ENCODE data around the gene TMC8.

TMC8 gene, protein sequence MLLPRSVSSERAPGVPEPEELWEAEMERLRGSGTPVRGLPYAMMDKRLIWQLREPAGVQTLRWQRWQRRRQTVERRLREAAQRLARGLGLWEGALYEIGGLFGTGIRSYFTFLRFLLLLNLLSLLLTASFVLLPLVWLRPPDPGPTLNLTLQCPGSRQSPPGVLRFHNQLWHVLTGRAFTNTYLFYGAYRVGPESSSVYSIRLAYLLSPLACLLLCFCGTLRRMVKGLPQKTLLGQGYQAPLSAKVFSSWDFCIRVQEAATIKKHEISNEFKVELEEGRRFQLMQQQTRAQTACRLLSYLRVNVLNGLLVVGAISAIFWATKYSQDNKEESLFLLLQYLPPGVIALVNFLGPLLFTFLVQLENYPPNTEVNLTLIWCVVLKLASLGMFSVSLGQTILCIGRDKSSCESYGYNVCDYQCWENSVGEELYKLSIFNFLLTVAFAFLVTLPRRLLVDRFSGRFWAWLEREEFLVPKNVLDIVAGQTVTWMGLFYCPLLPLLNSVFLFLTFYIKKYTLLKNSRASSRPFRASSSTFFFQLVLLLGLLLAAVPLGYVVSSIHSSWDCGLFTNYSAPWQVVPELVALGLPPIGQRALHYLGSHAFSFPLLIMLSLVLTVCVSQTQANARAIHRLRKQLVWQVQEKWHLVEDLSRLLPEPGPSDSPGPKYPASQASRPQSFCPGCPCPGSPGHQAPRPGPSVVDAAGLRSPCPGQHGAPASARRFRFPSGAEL

DNA sequence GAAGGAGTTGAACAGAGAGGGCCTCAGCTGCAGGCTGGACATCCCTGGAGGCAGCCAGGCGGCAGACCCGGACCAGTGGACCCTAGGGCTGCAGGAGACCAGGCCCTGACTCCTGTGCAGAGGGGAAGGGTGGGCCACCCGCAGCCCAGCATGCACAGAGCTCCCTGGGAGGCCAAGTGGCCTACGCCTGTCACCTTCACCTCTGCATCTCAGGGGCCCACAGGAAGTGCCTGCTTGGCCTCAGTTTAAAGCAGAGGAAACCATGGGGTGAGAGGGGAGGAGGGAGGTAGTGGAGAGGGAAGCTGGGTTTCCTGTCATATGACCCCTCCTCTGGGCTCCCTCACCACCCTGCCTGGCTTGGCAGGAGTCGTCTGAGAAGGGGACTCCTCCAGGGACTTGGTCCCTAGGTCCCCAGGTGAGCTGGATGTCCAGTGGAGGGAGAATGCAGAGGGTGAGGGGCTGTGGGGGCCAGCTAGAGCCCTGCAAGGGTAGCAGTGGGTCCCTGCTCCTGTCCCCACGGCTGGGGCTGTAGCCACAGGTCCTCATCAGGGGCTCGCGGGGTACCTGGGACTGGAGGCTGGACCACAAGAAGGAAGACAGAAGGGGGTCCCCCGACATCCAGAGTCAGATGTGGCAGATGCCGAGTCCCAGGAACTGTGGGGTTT lies at the start of gene TMC8:
TSS of gene TMC8 (plus strand) at position 335 of the 665 bp plus-strand sequence. CDS start 818 bp downstream, outside the sequence.
- in situ Hi-C loops (cut with MboI; ENCODE audit: low sequenced_read_pairs) = no loop called here

DNA sequence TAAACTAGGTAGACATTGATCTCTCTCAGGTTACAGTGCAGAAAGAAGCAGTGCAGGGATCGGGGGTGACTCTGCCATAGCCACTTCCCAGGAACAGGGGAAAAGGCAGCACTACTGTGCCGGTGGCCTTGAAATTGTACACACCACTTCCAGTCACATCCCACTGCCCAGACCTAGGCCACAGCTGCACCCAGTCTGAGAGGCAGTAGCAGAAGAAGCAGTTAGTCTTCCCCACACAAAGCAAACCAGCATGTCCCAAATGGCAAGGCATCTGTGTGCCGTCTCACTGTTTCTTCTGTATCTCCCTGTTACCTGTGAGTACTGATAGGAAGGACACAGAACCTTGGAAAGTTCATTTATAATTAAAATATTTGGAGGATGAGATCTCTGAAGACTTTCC lies 49.0 kb upstream of the TMC8 start:
- in situ Hi-C loops (cut with MboI; ENCODE audit: low sequenced_read_pairs) = loop anchor here (10.0 kb wide), 1 partner anchor 163 kb away; no protein-coding TSS in a partner anchor

DNA sequence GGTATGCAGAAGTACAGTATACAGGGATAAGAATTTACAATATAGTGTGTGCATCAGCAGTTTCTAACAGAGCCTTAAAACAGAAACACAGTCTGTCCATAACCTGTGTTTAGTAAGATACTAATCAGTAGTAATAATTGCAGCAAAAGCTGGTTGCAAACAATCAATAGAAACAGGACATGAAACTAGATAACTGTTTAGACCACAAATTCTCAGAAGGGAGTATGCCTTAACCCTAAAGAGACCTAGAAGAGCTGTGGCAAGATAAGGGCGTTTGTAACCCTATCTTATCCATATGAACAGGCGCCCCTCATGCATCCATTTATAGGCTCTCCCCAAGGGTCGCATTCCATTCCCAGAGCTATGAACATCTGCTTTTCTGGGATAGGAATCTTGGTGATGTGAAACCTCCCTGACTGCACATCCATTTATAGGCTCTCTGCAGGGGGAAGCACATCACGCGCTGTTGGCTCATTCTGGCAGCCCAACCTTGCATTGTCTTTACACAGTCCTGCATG lies 48.2 kb upstream of the TMC8 start:
- in situ Hi-C loops (cut with MboI; ENCODE audit: low sequenced_read_pairs) = loop anchor here (10.0 kb wide), 1 partner anchor 162 kb away; no protein-coding TSS in a partner anchor

DNA sequence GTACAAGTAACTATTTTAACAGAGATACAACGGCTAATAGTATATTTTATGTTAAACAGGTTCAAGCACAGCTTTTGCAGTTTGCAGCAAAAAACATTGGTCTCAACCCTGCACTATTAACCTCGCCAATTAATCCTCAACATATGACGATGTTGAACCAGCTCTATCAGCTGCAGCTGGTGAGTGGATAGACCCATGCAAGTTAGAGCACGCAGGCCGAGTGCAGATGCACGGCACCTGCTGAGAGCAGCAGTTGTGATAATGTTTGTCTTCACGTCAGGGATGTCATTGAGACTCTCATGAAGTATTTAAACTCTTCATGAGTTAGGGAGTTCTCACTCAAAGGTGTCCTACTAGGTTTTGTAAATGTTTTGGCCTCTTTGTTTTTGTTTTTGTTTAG lies 47.6 kb upstream of the TMC8 start:
- in situ Hi-C loops (cut with MboI; ENCODE audit: low sequenced_read_pairs) = loop anchor here (10.0 kb wide), 1 partner anchor 162 kb away; no protein-coding TSS in a partner anchor

DNA sequence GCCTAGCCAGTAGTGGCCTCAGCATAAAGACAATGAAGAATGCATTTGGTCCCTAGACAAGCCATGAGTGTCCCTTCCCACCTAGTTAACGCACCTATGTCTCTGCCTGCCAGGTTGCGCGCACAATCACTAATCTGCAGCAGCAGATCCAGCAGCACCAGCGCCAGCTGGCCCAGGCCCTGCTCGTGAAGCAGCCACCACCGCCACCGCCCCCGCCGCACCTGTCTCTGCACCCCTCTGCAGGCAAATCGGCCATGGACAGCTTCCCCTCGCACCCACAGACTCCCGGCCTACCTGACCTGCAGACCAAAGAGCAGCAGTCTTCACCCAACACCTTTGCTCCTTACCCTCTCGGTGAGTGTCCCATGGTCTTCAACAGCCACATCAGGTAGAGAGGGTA lies 43.8 kb upstream of the TMC8 start:
- in situ Hi-C loops (cut with MboI; ENCODE audit: low sequenced_read_pairs) = loop anchor here (10.0 kb wide), 1 partner anchor 158 kb away; no protein-coding TSS in a partner anchor

DNA sequence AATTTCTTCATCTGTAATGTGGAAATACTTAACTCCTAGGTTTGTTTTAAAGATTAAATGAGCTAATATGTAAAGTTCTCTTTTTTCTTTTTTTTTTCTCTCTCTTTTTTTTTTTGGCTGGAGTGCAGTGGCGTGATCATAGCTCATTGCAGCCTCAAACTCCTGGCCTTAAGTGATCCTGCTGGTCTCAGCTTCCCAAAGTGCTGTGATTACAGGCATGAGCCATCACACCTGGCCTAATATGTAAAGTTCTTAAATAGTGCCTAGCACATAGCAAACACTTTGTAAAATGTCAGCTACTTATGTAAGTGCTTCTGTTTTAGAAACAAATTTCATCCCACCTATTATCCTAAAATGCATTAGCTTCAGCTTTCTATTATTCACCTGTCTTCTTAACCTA lies 42.0 kb upstream of the TMC8 start:
- in situ Hi-C loops (cut with MboI; ENCODE audit: low sequenced_read_pairs) = loop anchor here (10.0 kb wide), 1 partner anchor 156 kb away; no protein-coding TSS in a partner anchor

DNA sequence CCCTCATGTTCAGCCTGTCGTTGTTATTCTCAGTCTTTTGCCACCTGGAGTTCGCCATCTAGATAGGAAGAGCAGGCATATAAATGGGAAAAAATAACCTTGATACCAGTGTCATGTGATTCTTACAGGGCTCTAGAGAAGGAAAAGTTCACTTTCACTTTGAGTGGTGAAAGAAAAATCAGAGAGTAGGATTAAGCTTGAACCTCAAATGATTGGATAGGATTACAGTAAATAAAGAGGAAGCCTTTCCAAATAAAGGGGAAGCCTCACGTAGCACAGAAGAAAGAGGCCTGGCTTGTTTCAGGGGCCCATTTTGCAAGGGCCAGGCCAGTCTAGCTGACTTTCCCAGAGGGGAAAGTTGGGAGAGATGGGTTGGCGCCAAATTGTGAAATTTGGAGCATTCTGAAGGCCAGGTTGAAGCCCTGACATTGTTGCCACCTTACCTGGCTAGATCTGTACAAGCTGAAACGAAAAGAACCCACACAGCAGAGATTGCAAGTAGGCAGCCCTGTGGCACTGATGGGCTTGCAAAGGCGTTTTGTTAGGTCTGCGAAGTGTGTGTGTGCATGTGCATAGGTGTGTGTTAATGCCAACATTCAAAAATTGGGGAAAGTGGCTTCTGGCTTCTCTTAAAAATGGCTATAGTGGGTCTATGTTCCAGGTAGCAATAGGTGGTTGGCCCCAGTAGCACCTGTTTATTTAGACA lies 40.8 kb upstream of the TMC8 start:
- in situ Hi-C loops (cut with MboI; ENCODE audit: low sequenced_read_pairs) = loop anchor here (10.0 kb wide), 1 partner anchor 155 kb away; no protein-coding TSS in a partner anchor

DNA sequence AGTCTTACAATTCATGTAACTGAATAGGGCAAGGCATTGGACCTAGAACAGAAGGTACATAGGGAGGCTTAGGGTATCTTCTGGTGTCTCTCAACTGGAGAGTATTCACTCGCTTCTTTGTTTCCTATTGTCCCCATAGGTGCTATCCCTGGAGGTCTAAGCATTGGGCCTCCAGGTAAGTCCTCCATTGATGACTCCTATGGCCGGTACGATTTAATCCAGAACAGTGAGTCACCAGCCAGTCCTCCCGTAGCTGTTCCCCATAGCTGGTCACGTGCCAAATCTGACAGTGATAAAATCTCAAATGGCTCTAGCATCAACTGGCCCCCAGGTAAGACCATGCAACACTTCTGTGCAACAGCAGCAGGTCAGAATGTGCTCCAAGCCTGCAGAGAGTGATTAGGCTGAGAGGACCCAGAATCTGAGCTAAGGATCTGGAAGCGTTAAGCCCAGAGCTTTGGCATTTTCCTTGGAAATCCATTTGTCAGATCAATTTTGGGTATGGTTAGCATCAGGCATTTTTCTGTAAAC lies 37.7 kb upstream of the TMC8 start:
- in situ Hi-C loops (cut with MboI; ENCODE audit: low sequenced_read_pairs) = no loop called here

DNA sequence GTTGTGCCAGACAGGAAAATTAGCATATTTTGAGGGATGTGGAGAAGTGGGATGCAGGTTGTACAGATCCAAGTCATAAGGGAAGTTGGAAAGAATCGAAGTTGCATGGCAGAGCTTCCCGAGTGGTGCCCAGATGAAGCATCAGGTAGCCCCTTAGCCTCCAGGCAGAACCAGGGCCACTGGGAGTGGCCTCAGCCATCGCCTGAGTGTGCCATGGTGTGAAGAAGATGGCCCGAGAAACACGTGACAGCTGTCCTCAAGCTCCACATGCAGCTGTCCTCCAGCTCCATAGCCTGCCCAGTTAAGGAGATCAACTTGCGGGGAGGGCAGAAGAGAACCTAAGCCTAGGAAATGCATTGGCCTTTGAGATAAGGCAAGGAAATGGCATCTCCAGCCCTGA lies 35.5 kb upstream of the TMC8 start:
- in situ Hi-C loops (cut with MboI; ENCODE audit: low sequenced_read_pairs) = no loop called here

DNA sequence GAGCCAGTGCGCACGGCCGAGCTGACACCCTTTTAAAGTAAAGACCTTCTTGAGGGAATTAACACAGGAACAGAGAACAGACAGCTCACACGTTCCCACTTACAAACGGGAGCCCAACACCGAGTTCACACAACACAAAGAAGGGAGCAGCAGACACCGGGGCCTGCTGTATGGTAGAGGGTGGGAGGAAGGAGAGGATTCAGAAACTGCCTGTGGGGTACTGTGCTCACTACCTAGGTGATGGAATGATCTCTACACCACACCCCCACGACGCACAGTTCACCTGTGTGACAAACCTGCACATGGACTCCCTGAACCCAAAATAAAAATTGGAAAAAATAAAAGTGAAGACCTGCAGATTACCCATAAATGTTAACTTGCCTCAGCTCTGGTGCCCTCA lies 34.5 kb upstream of the TMC8 start:
- in situ Hi-C loops (cut with MboI; ENCODE audit: low sequenced_read_pairs) = no loop called here

DNA sequence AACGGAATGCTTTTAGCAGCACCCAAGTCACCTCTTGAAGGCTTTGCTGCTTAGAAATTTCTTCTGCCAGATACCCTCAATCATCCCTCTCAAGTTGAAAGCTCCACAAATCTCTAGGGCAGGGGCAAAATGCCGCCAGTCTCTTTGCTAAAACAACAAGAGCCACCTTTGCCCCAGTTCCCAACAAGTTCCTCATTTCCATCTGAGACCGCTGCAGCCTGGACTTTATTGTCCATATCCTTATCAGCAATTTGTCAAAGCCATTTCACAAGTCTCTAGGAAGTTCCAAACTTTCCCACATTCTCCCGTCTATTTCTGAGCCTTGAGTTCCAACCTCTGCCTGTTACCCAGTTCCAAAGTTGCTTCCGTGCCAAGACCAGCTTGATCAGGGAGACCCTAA lies 29.5 kb upstream of the TMC8 start:
- in situ Hi-C loops (cut with MboI; ENCODE audit: low sequenced_read_pairs) = no loop called here

DNA sequence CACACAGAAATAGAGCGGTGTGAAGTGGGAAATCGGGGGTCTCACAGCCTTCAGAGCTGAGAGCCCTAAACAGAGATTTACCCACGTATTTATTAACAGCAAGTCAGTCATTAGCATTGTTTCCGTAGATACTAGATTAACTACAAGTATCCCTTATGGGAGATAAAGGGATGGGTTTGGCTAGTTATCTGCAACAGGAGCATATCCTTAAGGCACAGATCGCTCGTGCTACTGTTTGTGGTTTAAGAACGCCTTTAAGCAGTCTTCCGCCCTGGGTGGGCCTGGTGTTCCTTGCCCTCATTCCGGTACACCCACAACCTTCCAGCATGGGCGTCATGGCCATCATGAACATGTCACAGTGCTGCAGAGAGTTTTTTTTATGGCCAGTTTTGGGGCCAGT lies 29.0 kb upstream of the TMC8 start:
- in situ Hi-C loops (cut with MboI; ENCODE audit: low sequenced_read_pairs) = no loop called here

DNA sequence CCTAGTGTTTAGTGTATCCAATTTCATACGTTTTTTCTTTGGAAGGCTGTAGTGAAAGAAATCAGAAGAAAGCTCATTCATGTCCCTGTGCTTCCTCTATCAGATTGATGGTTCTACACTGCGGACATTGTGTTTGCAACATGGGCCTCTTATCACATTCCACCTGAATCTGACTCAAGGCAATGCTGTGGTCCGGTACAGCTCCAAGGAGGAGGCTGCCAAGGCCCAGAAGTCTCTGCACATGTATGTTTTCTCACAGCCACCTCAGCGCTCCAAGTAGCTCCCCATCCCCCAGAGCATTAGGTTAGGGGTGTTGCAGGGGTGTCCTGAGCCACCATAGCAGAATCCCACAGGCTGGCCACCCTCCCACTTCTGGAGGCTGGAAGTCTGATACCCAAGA lies 27.3 kb upstream of the TMC8 start:
- in situ Hi-C loops (cut with MboI; ENCODE audit: low sequenced_read_pairs) = no loop called here

DNA sequence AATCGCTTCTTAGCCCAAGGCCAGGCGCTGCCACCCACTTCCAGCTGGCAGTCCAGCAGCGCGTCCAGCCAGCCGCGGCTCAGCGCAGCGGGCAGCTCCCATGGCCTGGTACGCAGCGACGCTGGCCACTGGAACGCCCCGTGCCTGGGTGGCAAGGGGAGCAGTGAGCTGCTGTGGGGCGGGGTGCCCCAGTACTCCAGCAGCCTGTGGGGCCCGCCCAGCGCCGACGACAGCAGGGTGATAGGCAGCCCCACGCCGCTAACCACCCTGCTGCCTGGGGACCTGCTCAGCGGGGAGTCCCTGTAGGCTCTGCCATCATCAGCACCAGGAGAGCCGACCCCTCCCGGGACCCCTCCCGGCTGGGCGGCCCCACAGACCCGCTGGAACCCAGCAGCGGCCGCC lies 26.0 kb upstream of the TMC8 start:
- in situ Hi-C loops (cut with MboI; ENCODE audit: low sequenced_read_pairs) = no loop called here

DNA sequence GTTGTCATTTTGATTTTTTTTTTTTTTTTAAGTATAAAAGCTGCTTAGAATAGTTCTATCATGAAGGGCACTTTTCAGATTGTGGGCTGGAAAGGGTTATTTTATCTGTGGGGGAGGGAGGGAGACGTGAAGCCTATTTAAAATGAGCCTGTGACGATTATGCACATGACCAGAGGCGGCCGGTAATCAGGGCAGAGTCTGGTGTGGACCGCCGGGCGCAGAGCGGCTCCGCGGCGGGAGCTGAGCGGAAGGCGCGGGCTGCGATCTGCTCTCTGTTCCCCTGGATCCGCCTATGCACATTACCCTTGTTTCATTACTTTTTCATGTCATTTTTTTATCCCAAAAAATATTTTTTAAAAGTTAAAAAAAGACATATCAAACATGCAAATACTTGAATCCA lies 25.5 kb upstream of the TMC8 start:
- in situ Hi-C loops (cut with MboI; ENCODE audit: low sequenced_read_pairs) = no loop called here

DNA sequence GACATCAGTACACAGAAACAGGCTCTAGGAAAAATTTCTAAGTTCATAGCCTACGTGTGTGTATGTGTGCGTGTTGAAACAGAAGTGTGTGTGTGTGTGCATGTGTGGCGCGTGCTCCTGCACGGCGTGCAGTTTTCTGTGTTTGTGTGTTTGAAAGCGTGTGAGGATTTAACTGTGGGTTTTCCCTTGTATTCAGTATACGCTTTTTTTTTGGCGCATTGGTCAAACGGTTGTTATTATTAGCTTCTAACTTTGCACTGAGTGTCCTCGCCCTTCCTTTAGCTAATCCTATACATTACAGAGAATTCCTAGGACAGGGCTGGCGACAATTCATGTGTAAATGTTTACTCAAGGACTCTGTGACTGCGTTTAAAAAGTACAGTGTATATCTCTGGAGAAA lies 25.0 kb upstream of the TMC8 start:
- in situ Hi-C loops (cut with MboI; ENCODE audit: low sequenced_read_pairs) = no loop called here

DNA sequence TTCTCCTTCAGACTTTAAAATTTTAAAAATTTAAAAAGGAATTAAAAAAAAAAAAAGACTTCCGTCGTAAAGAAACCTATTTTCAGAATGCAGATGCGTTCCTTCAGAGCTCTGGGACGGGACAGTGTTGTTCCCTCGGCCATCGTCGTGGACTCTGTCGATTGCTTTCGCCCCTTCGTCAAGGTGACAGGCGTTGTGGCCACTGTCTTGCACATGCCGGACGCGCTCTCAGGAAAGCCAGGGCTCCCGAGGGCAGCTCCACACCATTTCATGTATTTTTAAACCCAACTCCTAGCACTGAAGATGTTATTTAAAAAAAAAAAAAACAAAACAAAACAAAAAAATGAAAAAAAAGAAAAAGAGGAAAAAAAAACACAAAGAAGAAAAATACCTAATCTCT lies 24.4 kb upstream of the TMC8 start:
- in situ Hi-C loops (cut with MboI; ENCODE audit: low sequenced_read_pairs) = no loop called here

DNA sequence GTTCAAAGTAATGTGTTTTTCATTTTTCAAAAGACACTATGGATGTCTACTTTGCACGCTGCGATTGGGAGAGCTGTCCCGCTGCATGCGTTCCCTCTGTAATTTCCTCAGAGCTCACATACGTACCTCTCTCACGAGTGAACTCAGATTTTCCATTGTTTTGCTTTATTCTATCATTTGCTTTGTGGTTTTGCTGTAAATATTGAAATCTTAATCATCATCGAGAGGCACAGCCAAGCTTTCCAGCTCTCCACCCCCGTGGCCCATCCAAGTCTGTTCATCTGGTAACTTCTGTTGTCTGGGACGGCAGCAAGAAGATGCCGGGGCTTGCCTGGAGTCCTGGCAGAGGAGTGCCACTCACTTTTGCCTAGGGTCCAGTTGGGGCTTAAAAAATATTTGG lies 23.1 kb upstream of the TMC8 start:
- in situ Hi-C loops (cut with MboI; ENCODE audit: low sequenced_read_pairs) = no loop called here

DNA sequence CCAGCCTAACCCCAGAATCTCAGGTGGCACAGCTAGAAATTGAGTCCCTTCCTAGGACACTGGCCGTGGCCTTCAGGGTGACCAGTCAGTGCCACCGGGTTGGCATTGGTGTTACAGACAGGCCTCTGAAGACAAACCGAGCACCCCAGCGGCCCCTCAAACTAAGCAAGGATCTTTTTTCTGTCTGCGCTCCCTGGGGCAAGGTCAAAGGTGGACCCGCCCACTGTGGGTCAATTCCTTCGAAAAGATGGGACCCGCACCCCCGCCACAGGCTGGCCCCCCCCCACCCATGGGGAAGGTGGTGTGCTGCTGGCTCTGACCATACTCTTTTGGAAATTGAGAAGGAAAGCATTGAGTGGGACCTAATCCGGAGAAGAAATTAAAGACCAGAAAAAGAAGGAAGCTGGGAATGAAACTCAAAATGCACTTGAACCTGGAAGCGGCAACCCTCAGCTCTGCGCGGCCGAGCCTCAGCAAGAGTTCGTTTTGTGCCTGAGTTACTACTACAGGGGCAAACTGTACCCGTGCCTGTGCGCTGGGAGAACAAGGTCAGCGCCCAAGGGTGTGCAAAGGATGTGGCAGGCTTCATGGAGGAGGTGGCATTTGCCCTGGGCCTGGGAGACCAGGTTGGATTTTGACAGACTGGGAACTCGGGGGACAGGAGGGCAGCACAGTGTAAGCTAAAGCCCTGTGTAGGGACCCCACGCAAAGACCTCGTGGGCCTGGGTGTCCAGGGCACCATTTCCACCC lies 22.4 kb upstream of the TMC8 start:
- in situ Hi-C loops (cut with MboI; ENCODE audit: low sequenced_read_pairs) = no loop called here

Data from HL-60/S4 treated with phorbol 12-myristate 13-acetate at 8.2 ng/mL for 4 days and 3 days (cell line).